GM10847 (cell line): ENCODE measurements around the gene SOHLH1.

Experiments used
- POLR2A ChIP-seq: IDR thresholded peaks from 2 replicates; pipeline ENCODE4 v1.6.1; 2011; ENCODE audit not compliant: insufficient read length; ENCODE audit errors: extremely low read depth

SOHLH1 gene

DNA sequence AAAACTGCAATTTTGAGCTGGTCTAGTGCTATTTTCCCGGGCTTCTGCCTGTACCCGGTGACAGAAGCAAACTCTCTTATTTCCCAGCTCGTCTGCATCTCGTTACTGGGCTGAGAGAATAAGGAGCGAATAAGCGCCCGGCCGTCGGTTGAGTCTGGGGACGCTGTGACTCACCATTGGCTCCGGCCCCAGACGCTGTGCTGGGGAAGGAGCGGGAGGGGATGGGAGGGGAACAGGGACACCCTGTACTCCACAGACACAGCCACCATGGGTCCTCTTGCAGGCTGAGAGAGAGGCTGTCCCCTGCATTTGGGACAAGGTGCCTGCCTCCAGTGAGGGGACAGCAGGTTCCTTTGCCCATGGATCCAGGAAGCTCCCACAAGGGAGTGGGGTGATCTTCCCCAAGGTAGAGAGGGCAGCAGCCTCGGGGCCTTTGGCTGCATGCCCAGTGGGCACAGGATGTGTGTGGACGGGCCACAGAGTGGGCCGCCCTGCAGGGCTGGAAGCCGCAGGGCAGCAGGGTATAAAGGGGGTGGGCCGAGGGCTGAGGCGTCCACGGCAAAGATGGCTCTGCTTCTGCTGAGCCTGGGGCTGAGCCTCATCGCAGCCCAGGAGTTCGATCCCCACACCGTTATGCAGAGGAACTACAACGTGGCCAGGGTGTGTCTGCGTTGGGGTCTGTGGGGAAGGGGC lies 36.4 kb downstream of the SOHLH1 start, which contains the start of gene LCN9:
Gene LCN9 (plus strand): TSS at position 552 of the 693 bp plus-strand sequence. CDS start 13 bp downstream, at position 565.
- TF ChIP-seq POLR2A: no peak

DNA sequence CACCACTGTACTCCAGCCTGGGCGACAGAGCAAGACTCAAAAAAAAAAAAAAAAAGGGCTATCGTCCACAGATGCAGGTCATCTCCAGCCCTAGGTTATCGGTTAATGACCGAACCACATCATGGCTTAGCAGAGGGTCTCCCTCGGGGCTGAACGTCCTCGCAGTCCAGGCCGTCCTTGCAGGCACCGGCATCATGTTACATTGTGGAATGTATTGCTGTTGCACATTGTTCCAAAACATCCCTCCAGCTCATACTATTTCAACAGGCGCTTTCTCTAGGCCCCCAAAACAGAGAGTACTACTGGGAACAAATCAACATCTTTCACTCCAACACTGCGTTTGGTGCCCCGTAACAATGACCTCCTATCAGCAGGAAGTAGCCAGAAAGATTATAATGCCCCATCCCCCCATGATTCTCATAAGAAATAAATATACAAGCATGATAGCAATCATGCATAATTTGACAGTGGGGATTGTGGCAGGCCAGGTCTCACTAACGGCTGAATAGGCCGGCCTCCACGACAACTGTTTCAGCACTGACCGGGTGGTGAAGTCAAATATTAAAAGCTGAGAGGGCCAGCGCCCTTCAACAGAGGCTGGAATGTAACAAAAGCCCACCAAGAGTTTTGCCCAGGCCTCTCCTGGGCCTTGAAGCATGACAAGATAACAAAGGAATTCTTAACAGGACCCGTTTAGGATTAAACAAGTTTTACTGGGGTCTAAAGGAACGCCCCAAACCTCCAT lies 37.3 kb downstream of the SOHLH1 start:
- no peak for TF ChIP-seq POLR2A

GRCh38 chr9:135660407-135660806 lies 38.9 kb downstream of the SOHLH1 start:
- TF ChIP-seq POLR2A: no peak

DNA sequence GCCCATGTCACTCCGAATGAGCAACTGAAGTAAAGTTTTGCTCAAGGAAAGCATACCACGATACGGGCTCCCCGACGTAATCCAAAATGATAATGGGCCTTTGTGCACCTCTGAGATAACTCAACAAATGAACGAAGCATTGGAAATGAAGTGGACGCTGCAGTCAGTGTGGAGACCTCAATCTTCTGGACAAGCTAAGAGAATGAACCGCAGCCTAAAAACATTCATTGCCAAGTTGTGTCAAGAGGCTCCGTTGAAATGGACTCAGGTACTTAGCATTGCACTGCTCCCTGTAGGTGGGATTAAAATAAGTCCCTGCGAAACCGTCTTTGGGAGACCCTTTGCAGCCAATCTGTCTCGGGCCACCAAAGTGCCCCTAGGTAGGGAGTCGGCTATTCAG lies 40.0 kb downstream of the SOHLH1 start:
- no peak for TF ChIP-seq POLR2A

DNA sequence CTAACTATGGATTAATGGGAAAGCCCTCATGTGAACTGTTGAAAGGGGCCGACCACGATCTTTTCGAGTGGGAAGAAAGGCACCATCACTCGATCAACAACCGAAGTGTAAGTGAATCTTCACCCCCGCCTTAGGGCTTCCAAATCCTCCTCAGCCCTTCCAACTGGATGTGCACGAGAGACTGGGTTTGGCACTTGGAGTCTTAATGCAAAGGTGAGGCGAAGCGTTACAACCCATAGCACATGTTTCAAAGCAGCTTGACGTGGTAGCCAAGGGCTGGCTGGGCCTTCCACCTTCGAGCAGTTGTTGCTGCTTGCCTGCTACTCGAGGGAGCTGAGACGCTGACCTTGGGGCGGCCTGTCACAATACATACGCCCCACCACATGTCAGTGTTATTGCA lies 41.9 kb downstream of the SOHLH1 start:
- no peak for TF ChIP-seq POLR2A

GRCh38 chr9:135655317-135655716 lies 44.0 kb downstream of the SOHLH1 start:
- TF ChIP-seq POLR2A: no peak

GRCh38 chr9:135650408-135650807 lies 48.9 kb downstream of the SOHLH1 start:
- TF ChIP-seq POLR2A: no peak

GRCh38 chr9:135649508-135649907 lies 49.8 kb downstream of the SOHLH1 start:
- TF ChIP-seq POLR2A: no peak

- TF ChIP-seq POLR2A: no peak
Measured at GRCh38 chr9:135648494-135649410, 50.5 kb downstream of the SOHLH1 start.

- no peak for TF ChIP-seq POLR2A
Measured at GRCh38 chr9:135647884-135648283, 51.4 kb downstream of the SOHLH1 start.

DNA sequence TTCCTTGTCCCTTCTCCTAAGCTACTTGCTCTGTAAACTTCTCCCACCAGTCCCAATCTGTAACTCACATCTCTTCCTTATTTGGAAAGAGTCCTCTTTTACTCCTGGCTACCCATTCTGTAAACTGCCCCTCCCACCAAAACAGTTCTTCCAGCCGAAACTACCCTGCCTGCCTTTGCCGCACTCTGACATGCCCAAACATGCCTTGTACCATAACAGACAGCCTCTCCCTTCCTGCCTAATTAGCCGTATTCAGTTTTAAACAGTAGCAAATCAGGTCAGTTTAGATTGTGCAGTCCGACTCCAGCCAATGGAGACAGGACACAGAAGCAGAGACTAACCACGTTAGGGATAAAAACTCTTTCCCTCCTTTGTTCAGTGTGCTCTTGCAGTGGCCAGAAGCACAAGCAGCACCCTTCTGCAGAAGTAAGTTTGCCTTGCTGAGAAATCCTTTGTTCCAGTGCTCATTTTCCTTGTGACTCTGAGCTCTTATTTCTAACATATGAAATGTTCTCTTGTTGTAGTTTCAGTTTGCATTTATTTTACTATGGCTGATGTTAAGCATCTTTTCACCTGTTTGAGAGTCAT lies 54.6 kb downstream of the SOHLH1 start:
- no peak for TF ChIP-seq POLR2A
